ENCODE results near the gene ATP1B3. TPM values are rescaled to one million over a fixed set of nuclear protein-coding genes. Genes with fewer than 3 reads are reported as not detected.

ATP1B3 gene
- polyA plus RNA-seq, 1 donor (not counting 4 experiments of a cell fraction or from before 2014, with no cell fraction given): 345 TPM

DNA sequence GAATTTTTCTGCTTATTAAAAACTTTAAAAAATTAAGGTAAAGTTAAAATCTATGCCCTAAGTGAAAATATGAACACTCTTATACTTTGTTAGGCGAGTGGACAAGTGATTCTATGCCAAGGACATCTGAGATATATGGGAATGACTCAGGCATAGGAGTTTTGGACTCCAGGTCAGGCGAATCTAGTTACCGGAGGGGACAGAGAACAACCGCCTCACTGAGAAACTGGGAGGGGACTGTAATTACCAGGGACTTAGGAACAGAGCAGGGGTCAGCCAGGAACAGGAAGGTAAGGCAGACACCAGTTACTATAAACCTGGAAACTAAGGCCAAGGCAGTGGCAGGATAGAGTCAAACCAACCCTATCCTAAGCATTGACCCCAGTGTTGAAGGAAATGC lies 16.8 kb upstream of the ATP1B3 start:
- Histone ChIP-seq H3K9me3 (ENCODE audit: control insufficient read depth, low read depth, low read length) (no peaks in the 10 kb centered on the region), H3K27ac (ENCODE audit: control insufficient read depth, insufficient read depth, low read length) (no peak overlapping the region), H3K9me1 (ENCODE audit: control insufficient read depth, extremely low read depth, insufficient read depth, low read length) (no peaks in the 10 kb centered on the region), H3K27me3 (ENCODE audit: control insufficient read depth, extremely low read depth, insufficient read depth, low read length) (no peaks in the 10 kb centered on the region), H2AFZ (ENCODE audit: control insufficient read depth, low read length) (no peak overlapping the region), H4K20me1 (ENCODE audit: control insufficient read depth, extremely low read depth, insufficient read depth, low read length) (no peaks in the 10 kb centered on the region), H3K4me1 (ENCODE audit: control insufficient read depth, extremely low read depth, insufficient read depth, low read length) (peaks cover 5% of the 10 kb centered on the region), H3K4me3 (ENCODE audit: control insufficient read depth in 2 of 3, extremely low read depth in 1 of 3, insufficient read depth in 2 of 3, low read depth in 1 of 3, low read length in 3 of 3) (no peak overlapping the region), H3K36me3 (ENCODE audit: control insufficient read depth in 2 of 2, extremely low read depth in 1 of 2, insufficient read depth in 2 of 2, low read length in 2 of 2) (no peaks in the 10 kb centered on the region), H3K4me2 (ENCODE audit: control insufficient read depth, extremely low read depth, insufficient read depth, low read depth, low read length) (no peak overlapping the region), H3K79me2 (ENCODE audit: control insufficient read depth, insufficient read depth, low read length) (no peaks in the 10 kb centered on the region), H3K9ac (ENCODE audit: control insufficient read depth, extremely low read depth, insufficient read depth, low read length) (no peak overlapping the region)
- dilution Hi-C loops (cut with MboI; ENCODE audit: extremely low pct_ligation_motif_present, low sequenced_read_pairs): no loop called here
- TF ChIP-seq EZH2 (IDR thresholded peaks at IDR 0.05; ENCODE audit: low read length): no peak
- TF ChIP-seq, protein P1, sequence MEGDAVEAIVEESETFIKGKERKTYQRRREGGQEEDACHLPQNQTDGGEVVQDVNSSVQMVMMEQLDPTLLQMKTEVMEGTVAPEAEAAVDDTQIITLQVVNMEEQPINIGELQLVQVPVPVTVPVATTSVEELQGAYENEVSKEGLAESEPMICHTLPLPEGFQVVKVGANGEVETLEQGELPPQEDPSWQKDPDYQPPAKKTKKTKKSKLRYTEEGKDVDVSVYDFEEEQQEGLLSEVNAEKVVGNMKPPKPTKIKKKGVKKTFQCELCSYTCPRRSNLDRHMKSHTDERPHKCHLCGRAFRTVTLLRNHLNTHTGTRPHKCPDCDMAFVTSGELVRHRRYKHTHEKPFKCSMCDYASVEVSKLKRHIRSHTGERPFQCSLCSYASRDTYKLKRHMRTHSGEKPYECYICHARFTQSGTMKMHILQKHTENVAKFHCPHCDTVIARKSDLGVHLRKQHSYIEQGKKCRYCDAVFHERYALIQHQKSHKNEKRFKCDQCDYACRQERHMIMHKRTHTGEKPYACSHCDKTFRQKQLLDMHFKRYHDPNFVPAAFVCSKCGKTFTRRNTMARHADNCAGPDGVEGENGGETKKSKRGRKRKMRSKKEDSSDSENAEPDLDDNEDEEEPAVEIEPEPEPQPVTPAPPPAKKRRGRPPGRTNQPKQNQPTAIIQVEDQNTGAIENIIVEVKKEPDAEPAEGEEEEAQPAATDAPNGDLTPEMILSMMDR (optimal IDR thresholded peaks at IDR 0.05 in 1 of 3, IDR thresholded peaks at IDR 0.05 in 1 of 3, conservative IDR thresholded peaks at IDR 0.05 in 1 of 3; ENCODE audit: extremely low read depth in 1 of 3, insufficient read depth in 2 of 3, low read length in 3 of 3): no peak
- DNase-seq (ENCODE audit: low read depth, low spot score): no peak
- FAIRE-seq: no peak

- no peak overlapping the region for H2AFZ ChIP-seq (ENCODE audit: control insufficient read depth, low read length)
- H3K27me3 ChIP-seq (ENCODE audit: control insufficient read depth, extremely low read depth, insufficient read depth, low read length): no peaks in the 10 kb centered on the region
- no peaks in the 10 kb centered on the region for H3K36me3 ChIP-seq (ENCODE audit: control insufficient read depth in 2 of 2, extremely low read depth in 1 of 2, insufficient read depth in 2 of 2, low read length in 2 of 2)
- DNase-seq (ENCODE audit: low read depth, low spot score) (no peak), FAIRE-seq (peak; percentile 23)
- dilution Hi-C loops (cut with MboI; ENCODE audit: extremely low pct_ligation_motif_present, low sequenced_read_pairs): no loop called here
- no peak overlapping the region for H3K4me2 ChIP-seq (ENCODE audit: control insufficient read depth, extremely low read depth, insufficient read depth, low read depth, low read length)
- no peaks in the 10 kb centered on the region for H3K79me2 ChIP-seq (ENCODE audit: control insufficient read depth, insufficient read depth, low read length)
- no peak overlapping the region for H3K9ac ChIP-seq (ENCODE audit: control insufficient read depth, extremely low read depth, insufficient read depth, low read length)
- no peaks in the 10 kb centered on the region for H3K9me3 ChIP-seq (ENCODE audit: control insufficient read depth, low read depth, low read length)
- TF ChIP-seq EZH2 (IDR thresholded peaks at IDR 0.05; ENCODE audit: low read length): no peak
- TF ChIP-seq, protein P1 (optimal IDR thresholded peaks at IDR 0.05 in 1 of 3, IDR thresholded peaks at IDR 0.05 in 1 of 3, conservative IDR thresholded peaks at IDR 0.05 in 1 of 3; ENCODE audit: extremely low read depth in 1 of 3, insufficient read depth in 2 of 3, low read length in 3 of 3): no peak
- H3K27ac ChIP-seq (ENCODE audit: control insufficient read depth, insufficient read depth, low read length): no peak overlapping the region
- H4K20me1 ChIP-seq (ENCODE audit: control insufficient read depth, extremely low read depth, insufficient read depth, low read length): no peaks in the 10 kb centered on the region
- H3K4me1 ChIP-seq (ENCODE audit: control insufficient read depth, extremely low read depth, insufficient read depth, low read length): peaks cover 5% of the 10 kb centered on the region
- H3K4me3 ChIP-seq (ENCODE audit: control insufficient read depth in 2 of 3, extremely low read depth in 1 of 3, insufficient read depth in 2 of 3, low read depth in 1 of 3, low read length in 3 of 3): no peak overlapping the region
- H3K9me1 ChIP-seq (ENCODE audit: control insufficient read depth, extremely low read depth, insufficient read depth, low read length): no peaks in the 10 kb centered on the region
Observed at GRCh38 chr3:141860086-141860669, 16.3 kb upstream of the ATP1B3 start.

Measured in keratinocyte (primary cell).